HEK293 (cell line): Measurements from ENCODE around the gene SAP25.

ENCODE experiments used
- BCL11A ChIP-seq: fragments of 450-650 bp; formaldehyde crosslinking; IDR thresholded peaks from 2 replicates; pipeline ENCODE4 v1.5.1; 2016; ENCODE audit warnings: low read depth, missing biosample characterization, missing genetic modification characterization
- BCL11B ChIP-seq: fragments of 450-650 bp; formaldehyde crosslinking; IDR thresholded peaks from 2 replicates; pipeline ENCODE4 v1.5.1; 2016; ENCODE audit warnings: low read depth, missing biosample characterization, missing genetic modification characterization
- IKZF3 ChIP-seq: fragments of 450-650 bp; IDR thresholded peaks from 2 replicates; pipeline ENCODE4 v1.5.0; 2018; ENCODE audit warnings: missing biosample characterization, mild to moderate bottlenecking, missing genetic modification characterization, moderate library complexity
- KLF16 ChIP-seq: fragments of 450-650 bp; formaldehyde crosslinking; IDR thresholded peaks from 2 replicates; pipeline ENCODE4 v1.5.1; 2017; ENCODE audit warnings: missing biosample characterization, missing genetic modification characterization
- SP2 ChIP-seq: fragments of 450-650 bp; formaldehyde crosslinking; IDR thresholded peaks from 2 replicates; pipeline ENCODE4 v1.5.1; 2016; ENCODE audit warnings: missing biosample characterization, missing genetic modification characterization
- SP7 ChIP-seq: fragments of 450-650 bp; formaldehyde crosslinking; IDR thresholded peaks from 2 replicates; pipeline ENCODE4 v1.5.1; 2016; ENCODE audit warnings: missing biosample characterization, missing genetic modification characterization
- YY1 ChIP-seq: fragments of 450-650 bp; formaldehyde crosslinking; IDR thresholded peaks from 2 replicates; pipeline ENCODE4 v1.5.1; 2018; ENCODE audit warnings: missing biosample characterization, missing genetic modification characterization
- ZBTB20 ChIP-seq: fragments of 450-650 bp; formaldehyde crosslinking; IDR thresholded peaks from 2 replicates; pipeline ENCODE4 v1.5.1; 2016; ENCODE audit warnings: missing biosample characterization, missing genetic modification characterization
- ZBTB8A ChIP-seq: fragments of 450-650 bp; formaldehyde crosslinking; IDR thresholded peaks from 2 replicates; pipeline ENCODE4 v1.5.1; 2016; ENCODE audit warnings: missing biosample characterization, missing genetic modification characterization
- ZFHX2 ChIP-seq: fragments of 450-650 bp; formaldehyde crosslinking; conservative IDR thresholded peaks from 2 replicates; pipeline ENCODE4 v1.5.1; 2016; ENCODE audit warnings: missing biosample characterization, missing genetic modification characterization
- ZNF132 ChIP-seq: fragments of 450-650 bp; formaldehyde crosslinking; IDR thresholded peaks from 2 replicates; pipeline ENCODE4 v1.5.1; 2017; ENCODE audit warnings: missing biosample characterization, missing genetic modification characterization, borderline replicate concordance
- ZNF175 ChIP-seq: fragments of 450-650 bp; formaldehyde crosslinking; IDR thresholded peaks from 2 replicates; pipeline ENCODE4 v1.5.1; 2016; ENCODE audit warnings: missing biosample characterization, missing genetic modification characterization
- ZNF24 ChIP-seq: fragments of 450-650 bp; formaldehyde crosslinking; IDR thresholded peaks from 2 replicates; pipeline ENCODE4 v1.5.1; 2016; ENCODE audit warnings: missing biosample characterization, missing genetic modification characterization
- ZNF248 ChIP-seq: fragments of 450-650 bp; formaldehyde crosslinking; IDR thresholded peaks from 2 replicates; pipeline ENCODE4 v1.5.1; 2017; ENCODE audit warnings: missing biosample characterization, missing genetic modification characterization
- ZNF311 ChIP-seq: fragments of 450-650 bp; formaldehyde crosslinking; IDR thresholded peaks from 2 replicates; pipeline ENCODE4 v1.5.1; 2017; ENCODE audit warnings: missing biosample characterization, missing genetic modification characterization, borderline replicate concordance
- ZNF37A ChIP-seq: fragments of 450-650 bp; IDR thresholded peaks from 2 replicates; pipeline ENCODE4 v1.5.1; 2018; ENCODE audit warnings: missing biosample characterization, missing genetic modification characterization
- ZNF391 ChIP-seq: fragments of 450-650 bp; formaldehyde crosslinking; IDR thresholded peaks from 2 replicates; pipeline ENCODE4 v1.5.1; 2016; ENCODE audit warnings: low read depth, missing biosample characterization, missing genetic modification characterization, borderline replicate concordance
- ZNF404 ChIP-seq: fragments of 450-650 bp; formaldehyde crosslinking; IDR thresholded peaks from 2 replicates; pipeline ENCODE4 v1.5.1; 2017; ENCODE audit warnings: missing biosample characterization, missing genetic modification characterization
- ZNF654 ChIP-seq: fragments of 450-650 bp; formaldehyde crosslinking; IDR thresholded peaks from 2 replicates; pipeline ENCODE4 v1.5.1; 2016; ENCODE audit warnings: low read depth, missing biosample characterization, missing genetic modification characterization
- ZNF670 ChIP-seq: fragments of 450-650 bp; formaldehyde crosslinking; IDR thresholded peaks from 2 replicates; pipeline ENCODE4 v1.5.1; 2016; ENCODE audit warnings: missing biosample characterization, missing genetic modification characterization, low read depth
- ZNF837 ChIP-seq: fragments of 450-650 bp; formaldehyde crosslinking; IDR thresholded peaks from 2 replicates; pipeline ENCODE4 v1.5.1; 2016; ENCODE audit warnings: missing biosample characterization, missing genetic modification characterization
- TF ChIP-seq, protein P1 (sequence below): fragments of 450-650 bp; formaldehyde crosslinking; IDR thresholded peaks from 2 replicates; pipeline ENCODE4 v1.5.1; 2017; ENCODE audit warnings: missing biosample characterization, missing genetic modification characterization
- TF ChIP-seq, protein P2 (sequence below): fragments of 450-650 bp; formaldehyde crosslinking; IDR thresholded peaks from 2 replicates; pipeline ENCODE4 v1.5.1; 2016; ENCODE audit warnings: missing biosample characterization, missing genetic modification characterization
- TF ChIP-seq, protein P3 (sequence below): fragments of 450-650 bp; formaldehyde crosslinking; IDR thresholded peaks from 2 replicates; pipeline ENCODE4 v1.5.1; 2016; ENCODE audit warnings: missing biosample characterization, missing genetic modification characterization
- TF ChIP-seq, protein P4 (sequence below): fragments of 450-650 bp; formaldehyde crosslinking; IDR thresholded peaks from 2 replicates; pipeline ENCODE4; 2016; ENCODE audit warnings: missing biosample characterization, missing genetic modification characterization
- TF ChIP-seq, protein P5 (sequence below): fragments of 450-650 bp; formaldehyde crosslinking; IDR thresholded peaks from 2 replicates; pipeline ENCODE4 v1.5.1; 2016; ENCODE audit warnings: missing biosample characterization, missing genetic modification characterization
- TF ChIP-seq, protein P6 (sequence below): fragments of 450-650 bp; formaldehyde crosslinking; IDR thresholded peaks from 2 replicates; pipeline ENCODE4 v1.5.1; 2016; ENCODE audit warnings: missing biosample characterization, missing genetic modification characterization
- TF ChIP-seq, protein P7 (sequence below): fragments of 450-650 bp; formaldehyde crosslinking; IDR thresholded peaks from 2 replicates; pipeline ENCODE4 v1.5.1; 2016; ENCODE audit warnings: missing biosample characterization, missing genetic modification characterization

Gene SAP25

DNA sequence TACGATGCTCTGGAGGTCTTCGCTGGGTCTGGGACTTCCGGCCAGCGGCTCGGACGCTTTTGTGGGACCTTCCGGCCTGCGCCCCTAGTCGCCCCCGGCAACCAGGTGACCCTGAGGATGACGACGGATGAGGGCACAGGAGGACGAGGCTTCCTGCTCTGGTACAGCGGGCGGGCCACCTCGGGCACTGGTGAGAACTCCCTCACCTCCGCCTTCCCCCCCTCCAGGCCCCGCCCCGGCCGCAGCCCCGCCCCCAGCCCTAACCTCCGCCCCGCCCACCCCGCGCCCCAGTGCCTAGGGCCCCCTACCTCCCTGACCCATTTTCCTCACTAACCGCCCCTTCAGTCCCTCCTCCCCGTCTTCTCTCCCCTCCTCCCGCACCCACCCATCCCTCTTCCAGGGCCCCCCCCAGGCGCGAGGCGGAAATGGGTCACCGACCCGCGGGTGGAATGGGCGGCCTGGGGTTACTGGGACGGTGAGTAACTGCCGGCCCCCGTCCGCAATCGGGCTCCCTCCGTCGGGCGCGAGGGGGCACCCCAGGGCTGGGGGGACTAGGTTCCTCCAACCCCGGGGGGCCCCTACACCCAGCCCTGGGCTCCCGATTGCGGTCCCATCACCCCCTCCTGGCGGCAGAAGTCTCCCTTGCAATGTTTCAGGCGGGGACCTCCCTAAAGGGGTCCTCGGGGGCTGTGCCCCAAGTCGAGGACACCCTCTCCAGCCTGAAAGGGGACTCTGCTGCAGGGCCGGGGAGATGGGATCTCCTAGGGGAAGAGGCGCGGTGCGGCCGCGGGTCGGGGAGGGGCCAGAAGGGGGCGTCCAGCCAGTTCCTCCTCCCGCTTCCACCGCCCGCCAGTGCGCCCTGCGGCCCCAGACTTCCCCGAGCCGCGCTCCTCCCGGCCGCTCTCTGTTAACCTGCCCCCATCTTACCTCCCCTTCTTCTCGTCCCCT is 30.6 kb upstream of the SAP25 start (continued):
- peak; percentile 83 for TF ChIP-seq ZBTB20 (tag by site-specific recombination)
- peak; percentile 62; the same call in 1 of the 2 replicates for TF ChIP-seq KLF16 (tag by site-specific recombination)
- TF ChIP-seq, protein P1, sequence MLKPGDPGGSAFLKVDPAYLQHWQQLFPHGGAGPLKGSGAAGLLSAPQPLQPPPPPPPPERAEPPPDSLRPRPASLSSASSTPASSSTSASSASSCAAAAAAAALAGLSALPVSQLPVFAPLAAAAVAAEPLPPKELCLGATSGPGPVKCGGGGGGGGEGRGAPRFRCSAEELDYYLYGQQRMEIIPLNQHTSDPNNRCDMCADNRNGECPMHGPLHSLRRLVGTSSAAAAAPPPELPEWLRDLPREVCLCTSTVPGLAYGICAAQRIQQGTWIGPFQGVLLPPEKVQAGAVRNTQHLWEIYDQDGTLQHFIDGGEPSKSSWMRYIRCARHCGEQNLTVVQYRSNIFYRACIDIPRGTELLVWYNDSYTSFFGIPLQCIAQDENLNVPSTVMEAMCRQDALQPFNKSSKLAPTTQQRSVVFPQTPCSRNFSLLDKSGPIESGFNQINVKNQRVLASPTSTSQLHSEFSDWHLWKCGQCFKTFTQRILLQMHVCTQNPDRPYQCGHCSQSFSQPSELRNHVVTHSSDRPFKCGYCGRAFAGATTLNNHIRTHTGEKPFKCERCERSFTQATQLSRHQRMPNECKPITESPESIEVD (tag by site-specific recombination), result no peak
- TF ChIP-seq, protein P2, sequence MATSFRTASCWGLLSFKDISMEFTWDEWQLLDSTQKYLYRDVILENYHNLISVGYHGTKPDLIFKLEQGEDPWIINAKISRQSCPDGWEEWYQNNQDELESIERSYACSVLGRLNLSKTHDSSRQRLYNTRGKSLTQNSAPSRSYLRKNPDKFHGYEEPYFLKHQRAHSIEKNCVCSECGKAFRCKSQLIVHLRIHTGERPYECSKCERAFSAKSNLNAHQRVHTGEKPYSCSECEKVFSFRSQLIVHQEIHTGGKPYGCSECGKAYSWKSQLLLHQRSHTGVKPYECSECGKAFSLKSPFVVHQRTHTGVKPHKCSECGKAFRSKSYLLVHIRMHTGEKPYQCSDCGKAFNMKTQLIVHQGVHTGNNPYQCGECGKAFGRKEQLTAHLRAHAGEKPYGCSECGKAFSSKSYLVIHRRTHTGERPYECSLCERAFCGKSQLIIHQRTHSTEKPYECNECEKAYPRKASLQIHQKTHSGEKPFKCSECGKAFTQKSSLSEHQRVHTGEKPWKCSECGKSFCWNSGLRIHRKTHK (tag by site-specific recombination), result no peak
- TF ChIP-seq ZNF311 (tag by site-specific recombination), result no peak
- no peak for TF ChIP-seq ZNF404 (tag by site-specific recombination)
- no peak for TF ChIP-seq ZNF670 (tag by site-specific recombination)
- TF ChIP-seq, protein P3, sequence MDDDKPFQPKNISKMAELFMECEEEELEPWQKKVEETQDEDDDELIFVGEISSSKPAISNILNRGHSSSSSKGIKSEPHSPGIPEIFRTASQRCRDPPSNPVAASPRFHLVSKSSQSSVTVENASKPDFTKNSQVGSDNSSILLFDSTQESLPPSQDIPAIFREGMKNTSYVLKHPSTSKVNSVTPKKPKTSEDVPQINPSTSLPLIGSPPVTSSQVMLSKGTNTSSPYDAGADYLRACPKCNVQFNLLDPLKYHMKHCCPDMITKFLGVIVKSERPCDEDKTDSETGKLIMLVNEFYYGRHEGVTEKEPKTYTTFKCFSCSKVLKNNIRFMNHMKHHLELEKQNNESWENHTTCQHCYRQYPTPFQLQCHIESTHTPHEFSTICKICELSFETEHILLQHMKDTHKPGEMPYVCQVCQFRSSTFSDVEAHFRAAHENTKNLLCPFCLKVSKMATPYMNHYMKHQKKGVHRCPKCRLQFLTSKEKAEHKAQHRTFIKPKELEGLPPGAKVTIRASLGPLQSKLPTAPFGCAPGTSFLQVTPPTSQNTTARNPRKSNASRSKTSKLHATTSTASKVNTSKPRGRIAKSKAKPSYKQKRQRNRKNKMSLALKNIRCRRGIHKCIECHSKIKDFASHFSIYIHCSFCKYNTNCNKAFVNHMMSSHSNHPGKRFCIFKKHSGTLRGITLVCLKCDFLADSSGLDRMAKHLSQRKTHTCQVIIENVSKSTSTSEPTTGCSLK (tag by site-specific recombination), result no peak
- no peak for TF ChIP-seq ZNF654 (tag by site-specific recombination)
- no peak for TF ChIP-seq IKZF3 (tag by site-specific recombination)
- no peak for TF ChIP-seq ZNF175
- TF ChIP-seq ZNF837 (tag by site-specific recombination), result no peak
- no peak for TF ChIP-seq YY1 (tag by site-specific recombination)
- peak; percentile 96 for TF ChIP-seq ZBTB8A (tag by site-specific recombination)
- 0 out of 2 replicates have a peak, but pooled peaks have one; percentile 52 for TF ChIP-seq SP7
- TF ChIP-seq ZNF37A (tag by site-specific recombination), result no peak
- TF ChIP-seq, protein P4, sequence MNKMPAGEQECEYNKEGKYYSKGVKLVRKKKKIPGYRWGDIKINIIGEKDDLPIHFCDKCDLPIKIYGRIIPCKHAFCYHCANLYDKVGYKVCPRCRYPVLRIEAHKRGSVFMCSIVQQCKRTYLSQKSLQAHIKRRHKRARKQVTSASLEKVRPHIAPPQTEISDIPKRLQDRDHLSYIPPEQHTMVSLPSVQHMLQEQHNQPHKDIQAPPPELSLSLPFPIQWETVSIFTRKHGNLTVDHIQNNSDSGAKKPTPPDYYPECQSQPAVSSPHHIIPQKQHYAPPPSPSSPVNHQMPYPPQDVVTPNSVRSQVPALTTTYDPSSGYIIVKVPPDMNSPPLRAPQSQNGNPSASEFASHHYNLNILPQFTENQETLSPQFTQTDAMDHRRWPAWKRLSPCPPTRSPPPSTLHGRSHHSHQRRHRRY, result no peak
- TF ChIP-seq ZNF24, result 0 out of 2 replicates have a peak, but pooled peaks have one; percentile 21
- TF ChIP-seq BCL11A (tag by site-specific recombination), result no peak
- TF ChIP-seq, protein P5, sequence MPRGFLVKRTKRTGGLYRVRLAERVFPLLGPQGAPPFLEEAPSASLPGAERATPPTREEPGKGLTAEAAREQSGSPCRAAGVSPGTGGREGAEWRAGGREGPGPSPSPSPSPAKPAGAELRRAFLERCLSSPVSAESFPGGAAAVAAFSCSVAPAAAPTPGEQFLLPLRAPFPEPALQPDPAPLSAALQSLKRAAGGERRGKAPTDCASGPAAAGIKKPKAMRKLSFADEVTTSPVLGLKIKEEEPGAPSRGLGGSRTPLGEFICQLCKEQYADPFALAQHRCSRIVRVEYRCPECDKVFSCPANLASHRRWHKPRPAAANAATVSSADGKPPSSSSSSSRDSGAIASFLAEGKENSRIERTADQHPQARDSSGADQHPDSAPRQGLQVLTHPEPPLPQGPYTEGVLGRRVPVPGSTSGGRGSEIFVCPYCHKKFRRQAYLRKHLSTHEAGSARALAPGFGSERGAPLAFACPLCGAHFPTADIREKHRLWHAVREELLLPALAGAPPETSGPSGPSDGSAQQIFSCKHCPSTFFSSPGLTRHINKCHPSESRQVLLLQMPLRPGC (tag by site-specific recombination), result no peak
- TF ChIP-seq, protein P6, sequence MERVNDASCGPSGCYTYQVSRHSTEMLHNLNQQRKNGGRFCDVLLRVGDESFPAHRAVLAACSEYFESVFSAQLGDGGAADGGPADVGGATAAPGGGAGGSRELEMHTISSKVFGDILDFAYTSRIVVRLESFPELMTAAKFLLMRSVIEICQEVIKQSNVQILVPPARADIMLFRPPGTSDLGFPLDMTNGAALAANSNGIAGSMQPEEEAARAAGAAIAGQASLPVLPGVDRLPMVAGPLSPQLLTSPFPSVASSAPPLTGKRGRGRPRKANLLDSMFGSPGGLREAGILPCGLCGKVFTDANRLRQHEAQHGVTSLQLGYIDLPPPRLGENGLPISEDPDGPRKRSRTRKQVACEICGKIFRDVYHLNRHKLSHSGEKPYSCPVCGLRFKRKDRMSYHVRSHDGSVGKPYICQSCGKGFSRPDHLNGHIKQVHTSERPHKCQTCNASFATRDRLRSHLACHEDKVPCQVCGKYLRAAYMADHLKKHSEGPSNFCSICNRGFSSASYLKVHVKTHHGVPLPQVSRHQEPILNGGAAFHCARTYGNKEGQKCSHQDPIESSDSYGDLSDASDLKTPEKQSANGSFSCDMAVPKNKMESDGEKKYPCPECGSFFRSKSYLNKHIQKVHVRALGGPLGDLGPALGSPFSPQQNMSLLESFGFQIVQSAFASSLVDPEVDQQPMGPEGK (tag by site-specific recombination), result peak; percentile 89
- TF ChIP-seq, protein P7, sequence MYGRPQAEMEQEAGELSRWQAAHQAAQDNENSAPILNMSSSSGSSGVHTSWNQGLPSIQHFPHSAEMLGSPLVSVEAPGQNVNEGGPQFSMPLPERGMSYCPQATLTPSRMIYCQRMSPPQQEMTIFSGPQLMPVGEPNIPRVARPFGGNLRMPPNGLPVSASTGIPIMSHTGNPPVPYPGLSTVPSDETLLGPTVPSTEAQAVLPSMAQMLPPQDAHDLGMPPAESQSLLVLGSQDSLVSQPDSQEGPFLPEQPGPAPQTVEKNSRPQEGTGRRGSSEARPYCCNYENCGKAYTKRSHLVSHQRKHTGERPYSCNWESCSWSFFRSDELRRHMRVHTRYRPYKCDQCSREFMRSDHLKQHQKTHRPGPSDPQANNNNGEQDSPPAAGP (tag by site-specific recombination), result peak; percentile 81
- no peak for TF ChIP-seq ZNF248 (tag by site-specific recombination)
- TF ChIP-seq ZFHX2, result peak; percentile 75
- TF ChIP-seq ZNF132 (tag by site-specific recombination), result no peak
- peak; percentile 67; the same call in 1 of the 2 replicates for TF ChIP-seq BCL11B (tag by site-specific recombination)
- peak; percentile 58 for TF ChIP-seq SP2 (tag by site-specific recombination)
- 0 out of 2 replicates have a peak, but pooled peaks have one; percentile 36 for TF ChIP-seq ZNF391 (tag by site-specific recombination)
